GM18907 (cell line): Measurements from ENCODE around the gene LRRC37A2.
A peak's percentile ranks its signal among the peaks of the same experiment; 100 is the strongest.
"Not testable (repeated sequence)": the region's sequence is repeated elsewhere in the genome, so short reads cannot be mapped to it uniquely, and the experiment has no call there.

ENCODE experiments used
- ATAC-seq: cut with Tn5 transposase; IDR thresholded peaks from one replicate; pipeline ENCODE4 v1.9.1; 2021; ENCODE audit warnings: mild to moderate bottlenecking, moderate library complexity; ENCODE audit not compliant: unreplicated experiment

LRRC37A2 gene

DNA sequence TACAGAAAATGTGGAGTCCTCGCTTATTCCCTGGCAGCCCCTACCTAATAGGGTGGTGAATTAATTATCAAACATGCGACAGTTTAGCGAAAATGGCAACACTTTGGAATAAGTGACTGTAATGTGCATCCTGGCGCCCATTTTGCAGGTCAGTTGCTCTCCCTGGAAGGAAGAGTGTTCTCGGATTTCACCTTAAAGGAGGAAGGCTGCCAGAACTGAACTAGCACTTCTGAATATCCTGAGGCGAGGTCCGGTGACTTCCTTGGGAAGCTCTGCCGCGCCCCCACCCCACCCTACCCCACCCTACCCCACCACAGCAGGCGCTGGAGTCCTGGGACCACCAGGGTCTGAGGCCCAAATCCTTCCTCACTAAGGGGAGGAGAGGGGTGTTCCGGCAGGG lies at the start of gene LRRC37A2:
Gene LRRC37A2, plus strand, starts transcription at position 301 of the 400 bp plus-strand sequence. CDS start 245 bp downstream, outside the sequence.
- not testable (repeated sequence) for ATAC-seq

DNA sequence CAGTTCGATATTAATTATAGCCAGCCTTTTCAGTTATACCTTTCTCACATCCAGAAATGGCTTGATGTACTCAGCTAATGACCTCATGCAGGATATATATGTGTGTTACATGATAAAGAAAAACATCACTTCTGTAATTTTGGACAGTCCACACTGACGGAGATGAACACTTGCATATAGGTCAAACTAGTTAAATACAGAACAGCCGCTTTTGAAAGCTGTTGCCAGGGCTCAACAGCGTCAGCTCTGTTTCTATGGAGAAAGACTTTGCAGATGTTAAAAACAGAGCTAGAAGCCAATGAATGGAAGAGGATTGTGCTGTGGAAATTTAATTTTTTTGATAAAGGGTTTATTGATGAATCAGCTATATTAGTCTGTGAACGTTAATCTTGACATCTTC lies 44.6 kb upstream of the LRRC37A2 start:
- ATAC-seq = not testable (repeated sequence)

DNA sequence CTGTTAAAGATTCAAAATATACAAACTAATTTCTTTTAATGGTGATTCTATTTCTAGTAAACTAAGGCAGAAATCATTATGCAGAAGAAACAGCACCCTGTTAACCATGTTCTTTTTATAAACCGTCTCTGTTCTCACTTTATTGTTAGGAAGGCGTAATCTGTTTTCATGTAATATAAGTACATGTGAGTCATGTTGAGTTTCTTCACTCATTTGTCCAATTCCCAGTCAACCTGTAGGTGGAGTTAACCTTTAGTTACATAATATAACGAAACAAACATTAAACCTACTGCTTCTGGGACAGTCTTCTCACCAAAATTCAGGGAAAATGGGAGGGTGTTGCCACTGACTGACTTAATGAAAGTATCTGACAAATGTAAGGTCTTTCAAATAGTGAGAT lies 37.8 kb upstream of the LRRC37A2 start:
- ATAC-seq = not testable (repeated sequence)

DNA sequence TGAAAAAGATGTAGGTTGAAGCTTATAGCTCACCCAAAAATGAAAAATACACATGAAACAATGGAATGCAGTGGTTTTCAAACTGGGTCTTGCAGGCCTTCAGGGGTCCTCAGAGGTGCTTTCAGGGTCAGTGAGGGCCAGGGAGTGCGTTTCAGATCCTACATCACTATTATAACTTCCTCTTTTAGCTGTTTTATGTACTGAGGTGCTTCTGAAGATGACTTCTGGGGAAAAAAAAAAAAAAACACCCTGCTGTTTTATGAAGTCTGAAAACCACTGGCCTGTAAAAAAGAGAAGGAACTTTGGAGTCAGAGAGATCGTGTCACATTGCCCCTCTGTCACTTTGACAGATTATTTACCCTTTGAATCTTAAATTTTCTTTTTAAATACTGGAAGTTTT lies 36.7 kb upstream of the LRRC37A2 start:
- ATAC-seq = not testable (repeated sequence)

DNA sequence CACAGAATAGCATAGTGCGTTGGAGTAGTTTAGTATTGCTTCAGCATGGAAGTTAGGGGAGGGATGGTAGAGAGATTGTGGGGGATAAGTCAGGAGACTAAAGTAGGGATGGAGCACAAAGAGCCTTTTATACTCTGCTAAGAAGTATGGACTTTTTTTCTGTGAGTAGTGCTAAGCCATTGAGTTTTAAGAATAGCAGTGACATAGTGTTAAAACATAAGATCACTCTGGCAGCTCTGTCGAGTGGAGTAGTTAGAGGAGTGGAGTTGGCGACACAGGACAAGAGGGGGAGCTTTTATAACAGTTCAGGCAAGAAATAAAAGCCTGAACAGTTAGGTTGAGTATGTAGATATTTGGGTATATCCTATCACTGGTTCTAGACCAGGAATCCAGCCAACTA lies 33.4 kb upstream of the LRRC37A2 start:
- not testable (repeated sequence) for ATAC-seq

DNA sequence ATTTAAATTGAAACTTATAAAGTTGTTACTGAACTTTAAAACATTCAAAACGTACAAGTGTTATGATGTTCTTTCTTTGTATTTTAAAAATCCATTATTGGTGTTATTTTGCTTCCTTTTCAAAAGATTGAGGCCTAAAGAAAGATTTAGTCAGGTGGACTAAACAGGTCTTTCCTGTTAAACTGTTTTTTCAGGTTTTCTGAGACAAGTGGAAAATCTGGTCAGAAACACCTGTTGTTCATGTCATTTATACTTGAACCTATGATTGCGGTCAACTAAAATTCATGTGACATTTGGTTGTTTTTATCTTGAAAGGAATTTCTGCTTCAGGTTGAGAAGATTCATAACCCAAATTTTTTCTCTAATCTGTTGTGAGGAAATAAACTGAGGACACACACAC lies 31.0 kb upstream of the LRRC37A2 start:
- ATAC-seq = not testable (repeated sequence)

DNA sequence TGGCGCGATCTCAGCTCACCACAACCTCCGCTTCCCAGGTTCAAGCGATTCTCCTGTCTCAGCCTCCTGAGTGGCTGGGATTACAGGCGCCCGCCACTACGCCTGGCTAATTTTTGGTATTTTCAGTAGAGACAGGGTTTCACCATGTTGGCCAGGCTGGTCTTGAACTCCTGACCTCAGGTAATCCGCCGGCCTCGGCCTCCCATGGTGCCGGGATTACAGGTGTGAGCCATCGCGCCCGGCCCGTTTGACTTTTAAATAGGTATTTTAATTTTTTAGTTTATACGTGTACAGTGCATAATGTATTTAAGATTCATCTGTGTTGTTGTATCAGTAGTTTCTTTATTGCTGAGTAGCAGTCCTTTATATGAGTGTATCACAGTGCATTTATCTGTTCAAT lies 20.2 kb upstream of the LRRC37A2 start:
- not testable (repeated sequence) for ATAC-seq

DNA sequence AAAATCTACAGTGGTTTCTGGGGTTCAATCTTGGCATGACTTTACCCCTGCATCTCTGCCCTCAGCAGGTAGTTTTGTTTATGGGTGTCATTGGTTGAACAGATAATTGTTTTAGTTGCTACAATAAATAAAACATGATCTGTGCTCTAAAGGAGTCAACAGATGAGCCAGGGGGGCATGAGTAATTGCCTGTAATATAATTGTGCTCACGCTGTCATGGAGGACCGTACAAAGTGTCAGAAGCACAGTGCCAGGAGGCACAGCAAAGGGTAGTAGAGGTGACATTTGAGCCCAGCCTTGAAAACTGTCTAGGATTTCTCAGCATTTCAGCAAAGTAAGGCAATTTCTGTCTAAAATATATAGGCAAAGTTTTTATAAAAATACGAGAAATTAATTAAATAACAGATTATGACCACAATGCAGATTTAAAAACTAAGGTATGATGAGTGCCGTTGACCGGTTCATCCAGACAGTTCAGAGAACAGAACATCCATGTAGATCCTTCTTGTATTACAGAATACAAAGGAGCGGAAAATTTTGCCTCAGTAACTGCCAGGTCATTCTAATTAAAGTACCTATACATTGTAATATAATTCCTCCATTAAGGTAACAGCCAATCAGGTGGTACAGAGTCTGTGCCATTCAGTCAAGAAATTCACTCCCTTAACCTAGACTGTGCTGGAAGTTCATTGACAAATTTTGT lies 12.7 kb upstream of the LRRC37A2 start:
- not testable (repeated sequence) for ATAC-seq

DNA sequence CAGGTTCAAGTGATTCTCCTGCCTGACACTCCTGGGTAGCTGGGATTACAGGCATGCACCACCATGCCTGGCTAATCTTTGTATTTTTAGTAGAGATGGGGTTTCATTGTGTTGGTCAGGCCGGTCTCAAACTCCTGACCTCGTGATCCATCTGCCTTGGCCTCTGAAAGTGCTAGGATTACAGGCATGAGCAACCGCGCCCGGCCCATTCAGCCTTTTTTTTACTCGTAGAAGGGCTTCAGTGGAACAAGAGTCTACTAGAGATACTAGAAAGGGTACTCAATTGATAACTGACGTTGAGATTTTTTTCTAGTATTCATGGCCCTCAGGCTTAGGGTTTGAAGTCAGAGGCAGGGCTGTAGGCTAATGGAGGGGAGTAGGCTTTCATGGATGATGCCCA lies 6.4 kb upstream of the LRRC37A2 start:
- ATAC-seq = not testable (repeated sequence)

DNA sequence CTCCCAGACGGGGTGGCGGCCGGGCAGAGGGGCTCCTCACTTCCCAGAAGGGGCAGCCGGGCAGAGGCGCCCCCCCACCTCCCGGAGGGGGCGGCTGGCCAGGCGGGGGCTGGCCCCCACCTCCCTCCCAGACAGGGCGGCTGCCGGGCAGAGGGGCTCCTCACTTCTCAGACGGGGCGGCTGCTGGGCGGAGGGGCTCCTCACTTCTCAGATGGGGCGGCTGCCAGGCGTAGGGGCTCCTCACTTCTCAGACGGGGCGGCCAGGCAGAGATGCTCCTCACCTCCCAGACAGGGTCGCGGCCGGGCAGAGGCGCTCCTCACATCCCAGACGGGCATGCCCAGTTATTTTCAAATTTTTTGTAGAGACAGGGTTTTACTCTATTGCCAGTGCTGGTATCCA lies 22.4 kb downstream of the LRRC37A2 start:
- ATAC-seq = not testable (repeated sequence)

DNA sequence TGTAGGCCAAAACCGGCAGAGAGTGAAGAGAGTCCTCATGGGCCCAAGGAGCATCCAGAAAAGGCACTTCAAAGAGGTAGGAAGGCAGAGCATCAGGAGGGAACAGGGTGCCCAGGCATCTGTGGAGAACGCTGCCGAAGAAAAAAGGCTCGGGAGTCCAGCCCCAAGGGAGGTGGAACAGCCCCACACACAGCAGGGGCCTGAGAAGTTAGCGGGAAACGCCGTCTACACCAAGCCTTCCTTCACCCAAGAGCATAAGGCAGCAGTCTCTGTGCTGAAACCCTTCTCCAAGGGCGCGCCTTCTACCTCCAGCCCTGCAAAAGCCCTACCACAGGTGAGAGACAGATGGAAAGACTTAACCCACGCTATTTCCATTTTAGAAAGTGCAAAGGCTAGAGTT lies 36.3 kb downstream of the LRRC37A2 start:
- not testable (repeated sequence) for ATAC-seq

DNA sequence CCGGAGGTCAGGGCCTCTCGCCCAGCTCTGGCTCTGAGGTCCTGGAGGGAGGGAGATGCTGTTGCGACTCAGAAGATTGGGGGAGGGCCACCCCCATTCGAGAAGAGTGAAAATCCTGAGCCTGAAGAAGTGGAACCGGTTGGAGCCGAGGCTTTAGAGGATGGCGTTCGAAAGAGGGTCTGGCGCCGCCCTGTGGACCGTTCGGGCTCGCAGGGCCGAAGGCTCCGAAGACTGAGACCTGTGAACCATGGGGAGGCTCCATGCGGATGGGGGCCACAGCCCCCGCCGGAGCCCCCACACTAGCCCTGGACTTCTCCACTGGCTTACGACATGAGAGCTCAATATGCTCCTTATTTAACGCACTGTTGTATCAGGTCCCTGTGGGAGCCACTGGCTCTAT lies 46.9 kb downstream of the LRRC37A2 start:
- ATAC-seq = not testable (repeated sequence)

DNA sequence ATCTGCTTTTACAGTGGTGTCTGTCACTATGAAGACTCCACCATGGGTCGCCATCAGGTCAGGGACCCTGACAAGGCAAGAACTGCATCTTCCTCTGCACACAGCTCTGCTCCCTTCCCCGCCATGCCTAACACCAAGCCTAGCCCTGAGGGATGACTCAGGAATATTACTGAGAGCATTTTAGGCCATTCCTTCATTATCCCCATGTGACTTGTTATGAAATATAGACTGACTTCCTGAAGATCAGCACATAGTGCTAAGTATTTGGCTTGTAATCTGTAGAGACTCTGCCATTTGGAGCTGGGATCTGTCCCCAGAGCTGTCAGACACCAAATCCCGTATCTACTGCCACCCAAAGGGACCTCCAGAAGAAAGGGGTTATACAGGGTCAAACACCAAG lies 47.8 kb downstream of the LRRC37A2 start:
- ATAC-seq = not testable (repeated sequence)

DNA sequence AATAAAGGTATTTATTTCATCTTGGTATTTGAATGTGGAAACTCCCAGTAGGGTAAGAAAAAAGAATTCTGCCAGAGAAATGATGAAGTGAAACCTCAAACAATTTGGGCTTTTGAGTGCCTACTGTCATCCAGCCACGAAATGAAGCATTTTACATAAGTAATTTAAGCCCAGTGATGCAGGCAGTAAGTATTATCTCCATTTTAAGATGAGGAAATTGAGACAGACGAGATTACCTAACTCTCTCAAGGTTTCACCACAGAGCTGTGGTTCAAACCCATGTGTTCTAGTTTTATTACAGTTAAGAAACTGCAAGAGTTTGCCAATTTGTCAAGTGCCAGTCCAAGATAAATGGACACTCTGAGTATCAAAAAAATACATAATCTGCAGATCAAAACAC lies 54.0 kb downstream of the LRRC37A2 start:
- not testable (repeated sequence) for ATAC-seq

DNA sequence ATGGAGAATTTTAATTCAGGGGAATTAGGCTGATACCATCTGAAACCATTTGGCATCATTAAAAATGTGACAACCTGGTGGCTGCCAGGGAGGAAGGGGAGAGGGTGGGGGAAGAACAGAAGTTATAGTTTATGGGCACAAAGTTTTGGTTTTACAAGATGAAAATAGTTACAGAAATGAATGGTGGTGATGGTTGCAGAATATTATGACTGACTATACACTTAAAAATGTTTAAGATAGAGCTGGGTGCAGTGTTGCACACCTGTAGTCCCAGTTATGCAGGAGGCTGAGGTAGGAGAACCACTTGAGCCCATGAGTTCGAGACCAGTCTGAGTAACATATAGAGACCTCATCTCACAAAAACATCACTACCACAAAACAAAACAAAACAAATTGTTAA lies 54.7 kb downstream of the LRRC37A2 start:
- ATAC-seq = not testable (repeated sequence)

DNA sequence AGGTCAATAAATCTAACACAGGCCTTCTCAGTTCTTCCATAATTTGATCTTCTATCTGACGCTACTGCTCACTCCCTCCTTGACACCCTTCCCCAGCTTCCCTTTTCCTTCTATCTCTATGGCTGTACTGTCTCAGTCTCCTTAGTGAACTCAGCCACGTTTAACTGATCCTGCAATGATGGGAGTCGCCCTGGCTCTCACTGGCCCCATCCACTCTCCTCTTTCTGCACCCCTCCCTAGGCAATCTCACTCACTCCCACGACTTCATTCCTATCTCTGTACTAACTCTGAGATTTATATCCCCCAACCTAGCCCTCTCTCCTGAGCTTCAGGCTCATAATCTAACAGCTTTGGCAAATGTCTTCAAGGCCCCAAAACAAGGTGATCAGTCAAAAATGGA lies 59.5 kb downstream of the LRRC37A2 start:
- ATAC-seq = not testable (repeated sequence)

DNA sequence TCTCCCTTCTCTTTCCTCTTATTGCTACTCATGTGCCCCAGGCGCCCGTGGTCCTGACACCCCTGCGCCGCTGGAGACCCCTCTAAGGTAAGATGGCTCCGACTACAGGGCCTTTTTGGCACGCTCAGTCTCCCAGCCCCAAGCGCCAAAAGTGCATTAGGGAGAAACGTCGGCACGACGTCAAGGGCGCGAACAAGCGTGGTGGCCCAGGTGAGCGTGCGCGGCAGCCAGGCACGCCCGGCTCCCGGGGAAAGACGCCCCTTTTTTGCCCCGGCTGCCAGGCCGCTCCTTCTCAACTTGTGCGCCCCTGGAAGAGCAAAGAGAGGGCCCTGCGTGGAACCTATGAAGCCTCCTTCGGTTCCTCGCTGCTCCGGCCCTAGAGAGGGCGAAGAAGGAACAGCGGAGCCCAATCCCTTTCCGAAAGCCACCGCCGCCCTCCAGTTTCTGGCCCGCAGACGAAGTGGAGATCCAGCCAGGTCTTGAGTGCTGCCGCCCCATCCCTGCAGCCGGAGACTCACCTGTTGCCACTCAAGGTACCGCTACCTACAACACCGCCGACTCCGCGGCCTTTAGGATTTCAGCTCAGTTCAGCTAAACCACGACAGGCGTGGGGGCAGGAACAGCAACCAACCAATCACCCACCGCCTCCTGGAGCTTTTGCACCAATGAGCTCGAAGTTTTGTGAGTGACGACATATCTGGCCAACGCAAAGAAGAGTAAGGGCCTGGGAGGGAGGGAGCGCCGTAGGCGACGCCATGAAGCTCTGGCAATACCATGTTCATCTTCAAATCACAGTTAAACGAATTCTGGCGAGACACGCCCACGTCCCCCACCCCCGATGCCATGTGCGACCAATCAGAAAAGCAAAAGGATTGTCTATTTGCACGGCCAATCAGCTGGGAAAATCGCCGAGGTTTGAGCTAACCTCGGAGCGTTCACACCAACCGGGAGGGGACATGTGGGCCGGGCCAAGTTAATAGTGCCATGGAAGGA lies 67.1 kb downstream of the LRRC37A2 start, which contains the start of gene ARL17A:
Gene ARL17A, minus strand, starts transcription at position 609 of the 993 bp plus-strand sequence. CDS start 3,369 bp downstream, outside the sequence.
- ATAC-seq = peak; percentile 93

DNA sequence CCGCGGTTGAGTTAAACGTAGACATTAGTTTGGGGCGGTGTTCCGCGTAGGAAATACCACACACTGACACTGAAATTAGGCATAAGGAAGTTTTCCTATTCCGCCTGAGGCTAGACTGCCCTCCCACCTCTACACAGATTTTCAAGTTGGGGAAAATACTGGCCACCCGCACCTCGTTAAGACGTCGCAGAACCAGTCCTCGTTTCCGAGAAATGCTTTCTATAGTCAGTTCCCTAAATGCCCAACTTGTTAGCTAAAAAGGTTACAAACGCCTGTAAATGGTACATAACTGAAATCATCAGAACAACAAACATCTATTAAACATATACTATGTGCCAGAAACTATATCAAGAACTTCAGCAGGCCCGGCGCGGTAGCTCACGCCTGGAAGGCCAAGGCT lies 67.8 kb downstream of the LRRC37A2 start:
- not testable (repeated sequence) for ATAC-seq

DNA sequence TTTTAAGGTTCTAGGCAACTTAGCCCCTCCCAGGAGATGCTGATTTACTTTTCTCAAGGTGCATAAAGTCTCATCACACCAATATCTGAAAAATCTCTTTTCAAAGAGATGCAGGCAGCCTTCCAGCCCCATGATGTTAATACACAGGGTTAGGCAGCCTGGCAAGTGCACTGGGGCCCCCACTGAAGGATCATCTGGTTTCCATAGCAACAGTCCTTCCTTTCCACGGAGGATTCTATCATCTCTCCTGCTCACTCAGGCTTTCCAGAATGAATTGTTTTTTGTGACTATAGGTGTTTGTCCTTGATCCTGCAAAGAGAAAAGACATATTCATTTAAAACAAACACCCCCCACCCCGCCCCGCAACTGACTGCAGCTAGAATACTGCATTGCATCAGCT lies 73.2 kb downstream of the LRRC37A2 start:
- ATAC-seq = not testable (repeated sequence)

DNA sequence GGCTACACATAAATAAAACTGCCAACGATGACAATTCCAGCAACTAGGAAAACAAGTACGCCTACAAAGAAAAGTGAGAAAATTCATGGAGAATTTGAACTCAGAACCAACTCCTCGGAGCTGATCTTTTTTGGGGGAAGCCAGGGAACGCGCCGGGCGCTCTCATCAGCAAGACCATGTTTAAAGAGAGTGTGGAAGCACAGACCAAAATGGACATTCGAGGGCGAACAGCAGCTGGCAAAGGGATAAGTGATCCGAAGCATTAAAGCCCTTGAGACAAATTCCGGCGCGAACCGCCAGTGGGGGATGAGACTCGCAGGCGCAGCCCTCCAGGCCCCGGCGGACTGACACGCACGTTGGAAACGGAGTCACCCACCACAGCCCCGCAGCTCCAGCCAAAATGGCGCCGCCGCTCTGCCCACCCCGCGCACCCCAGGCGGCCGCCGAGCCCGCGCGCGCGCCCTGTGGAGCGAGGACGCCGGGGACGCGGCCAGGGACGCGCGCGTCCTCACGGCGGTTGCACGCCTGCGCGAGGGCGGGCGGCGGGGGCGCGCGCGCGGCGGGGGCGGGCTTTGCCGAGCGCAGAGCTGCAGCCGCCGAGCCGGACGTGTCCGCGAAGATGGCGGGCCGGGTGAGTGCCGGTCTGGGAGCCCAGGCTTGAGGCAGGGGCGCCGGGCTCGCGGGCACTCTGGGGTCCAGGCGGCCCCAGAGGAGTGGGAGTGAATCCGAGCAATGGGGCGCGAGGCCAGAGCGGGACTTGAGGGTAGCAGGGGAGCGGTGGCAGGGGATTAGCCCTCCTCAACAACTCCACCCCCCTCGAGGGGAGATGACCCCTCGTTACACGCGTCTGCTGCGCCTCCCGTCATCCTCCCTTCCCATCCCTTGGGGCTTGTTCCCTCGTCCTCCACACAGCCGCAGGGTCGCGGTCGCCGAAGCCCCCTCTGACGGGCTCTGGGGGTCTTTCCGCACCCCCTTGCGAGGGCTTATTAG lies 78.2 kb downstream of the LRRC37A2 start, which contains the start of gene NSF:
Gene NSF, plus strand, starts transcription at position 513 of the 990 bp plus-strand sequence. Its CDS starts 107 bp downstream, at position 620.
- ATAC-seq = peak; percentile 77
